ENCODE data around the gene PCDHGC5. TPM values are rescaled to one million over a fixed set of nuclear protein-coding genes. Genes with fewer than 3 reads are reported as not detected.
A peak's percentile ranks its signal among the peaks of the same experiment; 100 is the strongest.

Gene PCDHGC5
- total and polyA plus RNA-seq, 9 of the 15 experiments (the other 6 are each of a cell fraction or from before 2014, with no cell fraction given) = not detected

DNA sequence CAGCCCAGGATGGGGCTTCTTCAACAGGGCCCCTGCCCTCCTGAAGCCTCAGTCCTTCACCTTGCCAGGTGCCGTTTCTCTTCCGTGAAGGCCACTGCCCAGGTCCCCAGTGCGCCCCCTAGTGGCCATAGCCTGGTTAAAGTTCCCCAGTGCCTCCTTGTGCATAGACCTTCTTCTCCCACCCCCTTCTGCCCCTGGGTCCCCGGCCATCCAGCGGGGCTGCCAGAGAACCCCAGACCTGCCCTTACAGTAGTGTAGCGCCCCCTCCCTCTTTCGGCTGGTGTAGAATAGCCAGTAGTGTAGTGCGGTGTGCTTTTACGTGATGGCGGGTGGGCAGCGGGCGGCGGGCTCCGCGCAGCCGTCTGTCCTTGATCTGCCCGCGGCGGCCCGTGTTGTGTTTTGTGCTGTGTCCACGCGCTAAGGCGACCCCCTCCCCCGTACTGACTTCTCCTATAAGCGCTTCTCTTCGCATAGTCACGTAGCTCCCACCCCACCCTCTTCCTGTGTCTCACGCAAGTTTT is 23.6 kb downstream of the PCDHGC5 start (continued):
- TF ChIP-seq, protein P1, sequence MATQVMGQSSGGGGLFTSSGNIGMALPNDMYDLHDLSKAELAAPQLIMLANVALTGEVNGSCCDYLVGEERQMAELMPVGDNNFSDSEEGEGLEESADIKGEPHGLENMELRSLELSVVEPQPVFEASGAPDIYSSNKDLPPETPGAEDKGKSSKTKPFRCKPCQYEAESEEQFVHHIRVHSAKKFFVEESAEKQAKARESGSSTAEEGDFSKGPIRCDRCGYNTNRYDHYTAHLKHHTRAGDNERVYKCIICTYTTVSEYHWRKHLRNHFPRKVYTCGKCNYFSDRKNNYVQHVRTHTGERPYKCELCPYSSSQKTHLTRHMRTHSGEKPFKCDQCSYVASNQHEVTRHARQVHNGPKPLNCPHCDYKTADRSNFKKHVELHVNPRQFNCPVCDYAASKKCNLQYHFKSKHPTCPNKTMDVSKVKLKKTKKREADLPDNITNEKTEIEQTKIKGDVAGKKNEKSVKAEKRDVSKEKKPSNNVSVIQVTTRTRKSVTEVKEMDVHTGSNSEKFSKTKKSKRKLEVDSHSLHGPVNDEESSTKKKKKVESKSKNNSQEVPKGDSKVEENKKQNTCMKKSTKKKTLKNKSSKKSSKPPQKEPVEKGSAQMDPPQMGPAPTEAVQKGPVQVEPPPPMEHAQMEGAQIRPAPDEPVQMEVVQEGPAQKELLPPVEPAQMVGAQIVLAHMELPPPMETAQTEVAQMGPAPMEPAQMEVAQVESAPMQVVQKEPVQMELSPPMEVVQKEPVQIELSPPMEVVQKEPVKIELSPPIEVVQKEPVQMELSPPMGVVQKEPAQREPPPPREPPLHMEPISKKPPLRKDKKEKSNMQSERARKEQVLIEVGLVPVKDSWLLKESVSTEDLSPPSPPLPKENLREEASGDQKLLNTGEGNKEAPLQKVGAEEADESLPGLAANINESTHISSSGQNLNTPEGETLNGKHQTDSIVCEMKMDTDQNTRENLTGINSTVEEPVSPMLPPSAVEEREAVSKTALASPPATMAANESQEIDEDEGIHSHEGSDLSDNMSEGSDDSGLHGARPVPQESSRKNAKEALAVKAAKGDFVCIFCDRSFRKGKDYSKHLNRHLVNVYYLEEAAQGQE (IDR thresholded peaks at IDR 0.05; ENCODE audit: borderline replicate concordance) = peak; percentile 63; the same call in 1 of the 2 replicates
- TF ChIP-seq, protein P1 (CRISPR knock-in tag; IDR thresholded peaks at IDR 0.05; ENCODE audit: low read depth) = no peak
- TF ChIP-seq POLR2AphosphoS2 (IDR thresholded peaks at IDR 0.05; ENCODE audit: low read length) (no peak; the same call in 1 of the 2 replicates), JUND (IDR thresholded peaks at IDR 0.05; ENCODE audit: borderline replicate concordance, low read depth, low read length) (0 out of 2 replicates have a peak, but pooled peaks have one; percentile 9), JUND (tag; IDR thresholded peaks at IDR 0.05; ENCODE audit: borderline replicate concordance, low read depth, low read length) (no peak), ZC3H4 (CRISPR knock-in tag; IDR thresholded peaks at IDR 0.05; ENCODE audit: borderline replicate concordance) (no peak), CBFB (CRISPR knock-in tag; IDR thresholded peaks at IDR 0.05) (0 out of 2 replicates have a peak, but pooled peaks have one; percentile 20), SMC3 (conservative IDR thresholded peaks at IDR 0.05; ENCODE audit: insufficient read depth, low read depth, low read length) (peak; percentile 69)
- TF ChIP-seq, protein P2, sequence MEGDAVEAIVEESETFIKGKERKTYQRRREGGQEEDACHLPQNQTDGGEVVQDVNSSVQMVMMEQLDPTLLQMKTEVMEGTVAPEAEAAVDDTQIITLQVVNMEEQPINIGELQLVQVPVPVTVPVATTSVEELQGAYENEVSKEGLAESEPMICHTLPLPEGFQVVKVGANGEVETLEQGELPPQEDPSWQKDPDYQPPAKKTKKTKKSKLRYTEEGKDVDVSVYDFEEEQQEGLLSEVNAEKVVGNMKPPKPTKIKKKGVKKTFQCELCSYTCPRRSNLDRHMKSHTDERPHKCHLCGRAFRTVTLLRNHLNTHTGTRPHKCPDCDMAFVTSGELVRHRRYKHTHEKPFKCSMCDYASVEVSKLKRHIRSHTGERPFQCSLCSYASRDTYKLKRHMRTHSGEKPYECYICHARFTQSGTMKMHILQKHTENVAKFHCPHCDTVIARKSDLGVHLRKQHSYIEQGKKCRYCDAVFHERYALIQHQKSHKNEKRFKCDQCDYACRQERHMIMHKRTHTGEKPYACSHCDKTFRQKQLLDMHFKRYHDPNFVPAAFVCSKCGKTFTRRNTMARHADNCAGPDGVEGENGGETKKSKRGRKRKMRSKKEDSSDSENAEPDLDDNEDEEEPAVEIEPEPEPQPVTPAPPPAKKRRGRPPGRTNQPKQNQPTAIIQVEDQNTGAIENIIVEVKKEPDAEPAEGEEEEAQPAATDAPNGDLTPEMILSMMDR (IDR thresholded peaks at IDR 0.05 in 2 of 3, conservative IDR thresholded peaks at IDR 0.05 in 1 of 3; ENCODE audit: insufficient read depth in 2 of 3, low read depth in 1 of 3, low read length in 3 of 3) = peak; percentile 75 to 85 (median 83)

All from K562 (cell line).